Sigmoid colon (tissue), 7 donors: ENCODE results near the gene CALHM2. TPM values are rescaled to one million over a fixed set of nuclear protein-coding genes. Genes with fewer than 3 reads are reported as not detected.
"Not testable (repeated sequence)": the region's sequence is repeated elsewhere in the genome, so short reads cannot be mapped to it uniquely, and the experiment has no call there.

Experiments
- DNase-seq: peaks from one replicate; pipeline ENCODE4 v3.0.0-alpha.2; 2019
- H3K27ac ChIP-seq, 4 donors: fragments of 200-600 bp; sonication (generic); one replicate each; pipeline ENCODE4 v1.5.1; 2016 to 2019; ENCODE audit warnings: mild to moderate bottlenecking in 1 of 4
- H3K27me3 ChIP-seq, 3 donors: fragments of 200-600 bp; sonication (generic); one replicate each; pipeline ENCODE4 v1.5.1; 2019; ENCODE audit warnings: mild to moderate bottlenecking in 1 of 3
- H3K36me3 ChIP-seq, 4 donors: fragments of 200-600 bp; sonication (generic); one replicate each; pipeline ENCODE4 v1.5.1; 2016 to 2019
- H3K4me1 ChIP-seq, 4 donors: fragments of 200-600 bp; sonication (generic); one replicate each; pipeline ENCODE4 v1.5.1; 2017 to 2019
- H3K4me3 ChIP-seq, 4 donors: fragments of 200-600 bp; sonication (generic); one replicate each; pipeline ENCODE4 v1.5.1; 2017 to 2019; ENCODE audit warnings: mild to moderate bottlenecking in 2 of 4, moderate library complexity in 1 of 4
- H3K9me3 ChIP-seq, 4 donors: fragments of 200-600 bp in 3 of 4; sonication (generic) in 3 of 4; one replicate each; pipeline versions ENCODE4 v1.5.1 to v1.6.1; 2013 to 2019
- EP300 ChIP-seq, 4 donors: sonication (generic); formaldehyde crosslinking; IDR thresholded peaks; one replicate each; pipeline ENCODE4 v1.6.1; 2017; ENCODE audit warnings: antibody characterized with exemption in 4 of 4
- POLR2A ChIP-seq, 2 donors: fragments of 450-650 bp; IDR thresholded peaks; one replicate each; pipeline ENCODE4 v1.6.1; 2016; ENCODE audit warnings: antibody characterized with exemption in 2 of 2, mild to moderate bottlenecking in 2 of 2, moderate library complexity in 2 of 2
- POLR2AphosphoS5 ChIP-seq, 4 donors: sonication (generic); formaldehyde crosslinking; IDR thresholded peaks; one replicate each; pipeline ENCODE4 v1.6.1; 2017; ENCODE audit warnings: antibody characterized with exemption in 4 of 4
- WGBS, 2 donors: extraction: QIAGEN DNeasy Blood & Tissue Kit; methylation state at CpG; one replicate each; pipeline ENCODE4 v1.1.7; 2013; 5-methylcytosine and 5-hydroxymethylcytosine counted together
- intact Hi-C: fragments of 100-400 bp; cut with DNase I; formaldehyde crosslinking; loops from one replicate; pipeline ENCODE4 v1.15.1; 2023
- polyA plus RNA-seq, 3 donors: library from polyadenylated mRNA; stranded (reverse); fragments of 200-250 nt; gene quantifications; one replicate each; pipeline ENCODE4 v1.2.3, GENCODE V29; 2013
- total RNA-seq, 4 donors: library from RNA; depleted of rRNA; stranded (reverse); fragments of >200 nt; gene quantifications; one replicate each; pipeline ENCODE4 v1.1.0, GENCODE V29; 2016
- TF ChIP-seq, protein P1 (sequence below), 4 experiments: fragments of 450-650 bp in 3 of 4; fragments of 200-600 bp in 1 of 4; IDR thresholded peaks; one replicate each; pipeline ENCODE4 v1.5.1; 2016 to 2019; ENCODE audit warnings: antibody characterized with exemption in 4 of 4, mild to moderate bottlenecking in 3 of 4, moderate library complexity in 2 of 4
- donor health status: healthy with polysubstance abuse.
- donor health status: Bipolar disorder and iron deficiency.
- donor health status: healthy.

The CALHM2 gene
- total and polyA plus RNA-seq, 7 donors: 5.5 to 55.4 (median 27.4) TPM

DNA sequence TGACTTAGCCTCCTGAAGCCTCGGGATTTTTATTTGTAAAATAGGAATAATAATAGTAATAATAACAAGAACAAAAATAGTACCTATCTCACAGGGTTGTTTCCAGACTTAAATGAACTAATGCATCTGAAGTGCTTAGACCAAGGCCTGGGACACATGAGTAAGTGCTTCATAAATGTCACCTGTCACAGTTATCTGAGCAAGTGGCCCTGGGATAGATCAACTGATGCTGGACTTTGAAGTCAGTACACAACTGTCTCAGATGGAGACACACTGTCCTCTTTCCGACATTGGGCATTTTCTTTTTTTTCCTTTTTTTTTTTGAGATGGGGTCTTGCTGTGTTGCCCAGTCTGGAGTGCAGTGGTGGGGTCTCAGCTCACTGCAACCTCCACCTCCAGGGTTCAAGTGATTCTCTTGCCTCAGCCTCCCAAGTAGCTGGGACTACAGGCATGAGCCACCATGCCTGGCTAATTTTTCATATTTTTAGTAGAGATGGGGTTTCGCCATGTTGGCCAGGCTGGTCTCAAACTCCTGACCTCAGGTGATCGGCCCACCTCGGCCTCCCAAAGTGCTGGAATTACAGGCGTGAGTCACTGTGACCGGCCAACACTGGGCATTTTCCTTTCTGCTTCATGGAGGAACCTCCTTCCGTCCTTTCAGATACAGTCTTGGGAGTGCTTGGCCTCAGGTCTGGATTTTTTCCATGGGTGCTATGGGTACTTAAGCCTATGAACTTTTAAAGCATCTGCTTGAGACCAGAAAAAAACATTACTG is 34.7 kb upstream of the CALHM2 start:
- not testable (repeated sequence) for H3K27me3 ChIP-seq, H3K9me3 ChIP-seq, H3K36me3 ChIP-seq, H3K4me3 ChIP-seq
- intact Hi-C loops: loop anchor here (10.0 kb wide), 1 partner anchor 178 kb away; no protein-coding TSS in a partner anchor
- Histone ChIP-seq H3K27ac (peak overlapping the region in 3 of 4 donors; percentile 59 to 70 (median 66)), H3K4me1 (peaks cover 0 to 29% (median 22%) of the 10 kb centered on the region in 4 donors)
- TF ChIP-seq POLR2AphosphoS5 (IDR thresholded peaks at IDR 0.05) (peak; percentile 28 to 77 (median 75)), EP300 (IDR thresholded peaks at IDR 0.05) (peak in 2 of 4 donors; percentile 16 to 36)
- WGBS, 2 donors: 70 to 88% methylated on average over 8 of the region's 8 CpGs
- peak; percentile 72 for DNase-seq

GRCh38 chr10:103481974-103482531 is 29.9 kb upstream of the CALHM2 start:
- no peak overlapping the region for H3K27ac ChIP-seq
- no peak for DNase-seq
- intact Hi-C loops: loop anchor here (10.0 kb wide), 1 partner anchor 183 kb away; no protein-coding TSS in a partner anchor

DNA sequence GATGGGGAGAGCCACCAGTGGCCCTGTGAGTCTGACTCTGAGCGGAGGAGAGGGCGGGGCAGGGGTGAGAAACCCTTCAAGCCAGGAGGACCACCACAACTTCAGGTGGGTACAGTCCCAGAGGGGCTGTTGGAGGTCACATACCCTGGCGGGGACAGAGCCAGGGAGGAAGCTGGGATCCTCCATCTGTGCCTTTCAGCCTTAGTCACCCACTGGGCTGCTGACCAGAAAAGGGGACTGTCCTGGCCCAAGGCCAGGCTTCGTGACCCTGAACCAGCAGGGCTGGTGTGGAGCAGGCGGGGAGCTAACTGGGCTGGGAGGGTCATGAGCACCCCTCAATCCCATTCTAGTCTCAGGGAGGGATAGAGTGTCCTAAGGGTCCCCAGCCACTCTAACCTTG is 28.4 kb upstream of the CALHM2 start:
- no peak for DNase-seq
- 82 to 83% methylated on average over 5 of the region's 5 CpGs for WGBS, 2 donors
- H3K27me3 ChIP-seq: peaks cover 0 to 7% (median 0%) of the 10 kb centered on the region in 3 donors
- peaks cover 0 to 6% (median 5%) of the 10 kb centered on the region in 4 donors for H3K4me1 ChIP-seq
- no peak overlapping the region for H3K4me3 ChIP-seq
- no peaks in the 10 kb centered on the region for H3K9me3 ChIP-seq
- no peak for TF ChIP-seq POLR2A (IDR thresholded peaks at IDR 0.05)
- TF ChIP-seq, protein P1, sequence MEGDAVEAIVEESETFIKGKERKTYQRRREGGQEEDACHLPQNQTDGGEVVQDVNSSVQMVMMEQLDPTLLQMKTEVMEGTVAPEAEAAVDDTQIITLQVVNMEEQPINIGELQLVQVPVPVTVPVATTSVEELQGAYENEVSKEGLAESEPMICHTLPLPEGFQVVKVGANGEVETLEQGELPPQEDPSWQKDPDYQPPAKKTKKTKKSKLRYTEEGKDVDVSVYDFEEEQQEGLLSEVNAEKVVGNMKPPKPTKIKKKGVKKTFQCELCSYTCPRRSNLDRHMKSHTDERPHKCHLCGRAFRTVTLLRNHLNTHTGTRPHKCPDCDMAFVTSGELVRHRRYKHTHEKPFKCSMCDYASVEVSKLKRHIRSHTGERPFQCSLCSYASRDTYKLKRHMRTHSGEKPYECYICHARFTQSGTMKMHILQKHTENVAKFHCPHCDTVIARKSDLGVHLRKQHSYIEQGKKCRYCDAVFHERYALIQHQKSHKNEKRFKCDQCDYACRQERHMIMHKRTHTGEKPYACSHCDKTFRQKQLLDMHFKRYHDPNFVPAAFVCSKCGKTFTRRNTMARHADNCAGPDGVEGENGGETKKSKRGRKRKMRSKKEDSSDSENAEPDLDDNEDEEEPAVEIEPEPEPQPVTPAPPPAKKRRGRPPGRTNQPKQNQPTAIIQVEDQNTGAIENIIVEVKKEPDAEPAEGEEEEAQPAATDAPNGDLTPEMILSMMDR (IDR thresholded peaks at IDR 0.05): no peak
- no peak for TF ChIP-seq POLR2AphosphoS5 (IDR thresholded peaks at IDR 0.05)
- no peak for TF ChIP-seq EP300 (IDR thresholded peaks at IDR 0.05)
- no peak overlapping the region for H3K27ac ChIP-seq
- H3K36me3 ChIP-seq: no peaks in the 10 kb centered on the region
- intact Hi-C loops: loop anchor here (10.0 kb wide), 1 partner anchor 184 kb away; no protein-coding TSS in a partner anchor

More at GRCh38 chr10:103481974-103482531, 29.9 kb upstream of the CALHM2 start:
- Histone ChIP-seq H3K9me3 (no peaks in the 10 kb centered on the region), H3K36me3 (no peaks in the 10 kb centered on the region), H3K4me1 (peaks cover 0 to 18% (median 18%) of the 10 kb centered on the region in 4 donors), H3K27me3 (peaks cover 0 to 4% (median 0%) of the 10 kb centered on the region in 3 donors), H3K4me3 (no peak overlapping the region)
- TF ChIP-seq POLR2A (IDR thresholded peaks at IDR 0.05): no peak
- TF ChIP-seq, protein P1 (IDR thresholded peaks at IDR 0.05): peak in 3 of 4 experiments; percentile 31 to 64 (median 45)
- WGBS, 2 donors: 56 to 63% methylated on average over 12 of the region's 12 CpGs

GRCh38 chr10:103479135-103479534 is 27.0 kb upstream of the CALHM2 start, which contains the start of gene CALHM3:
Gene CALHM3, minus strand, starts transcription at chr10:103479240. Its CDS starts 208 bp downstream, at chr10:103479032.
- TF ChIP-seq POLR2A (IDR thresholded peaks at IDR 0.05) (no peak), POLR2AphosphoS5 (IDR thresholded peaks at IDR 0.05) (no peak), EP300 (IDR thresholded peaks at IDR 0.05) (no peak)
- TF ChIP-seq, protein P1 (IDR thresholded peaks at IDR 0.05): no peak
- intact Hi-C loops: no loop called here
- Histone ChIP-seq H3K9me3 (no peaks in the 10 kb centered on the region), H3K27me3 (peaks cover 0 to 7% (median 0%) of the 10 kb centered on the region in 3 donors), H3K36me3 (no peaks in the 10 kb centered on the region), H3K4me1 (no peaks in the 10 kb centered on the region), H3K4me3 (no peak within 1 kb of the TSS), H3K27ac (no peak within 1 kb of the TSS)
- 23 to 76% methylated on average over 7 of the region's 7 CpGs for WGBS, 2 donors
- no peak for DNase-seq

DNA sequence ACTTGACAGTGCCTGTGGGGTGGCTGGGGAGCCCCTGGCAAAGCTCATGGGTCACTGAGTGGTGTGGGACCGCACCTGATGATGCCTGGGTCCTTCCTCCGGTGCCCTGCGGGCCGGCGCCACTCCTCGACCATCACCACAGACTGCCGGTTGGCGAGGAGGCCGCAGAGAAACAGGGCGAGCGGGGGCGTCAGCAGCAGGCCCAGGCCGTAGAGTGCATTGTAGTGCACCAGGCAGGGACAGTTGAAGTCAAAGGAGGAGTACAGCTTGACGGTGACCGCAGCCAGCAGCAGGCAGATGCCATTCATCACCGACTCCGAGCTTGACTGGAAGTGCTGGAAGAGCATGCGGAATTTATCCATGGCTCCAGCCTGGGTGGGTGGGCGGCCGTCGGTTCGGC is 26.5 kb upstream of the CALHM2 start:
- Histone ChIP-seq H3K27me3 (peaks cover 0 to 7% (median 0%) of the 10 kb centered on the region in 3 donors), H3K27ac (no peak overlapping the region), H3K36me3 (no peaks in the 10 kb centered on the region), H3K4me1 (no peaks in the 10 kb centered on the region), H3K9me3 (no peaks in the 10 kb centered on the region), H3K4me3 (no peak overlapping the region)
- no peak for TF ChIP-seq POLR2AphosphoS5 (IDR thresholded peaks at IDR 0.05)
- no peak for TF ChIP-seq POLR2A (IDR thresholded peaks at IDR 0.05)
- TF ChIP-seq, protein P1 (IDR thresholded peaks at IDR 0.05): no peak
- no peak for TF ChIP-seq EP300 (IDR thresholded peaks at IDR 0.05)
- WGBS, 2 donors: 89 to 93% methylated on average over 22 of the region's 22 CpGs
- intact Hi-C loops: no loop called here
- DNase-seq: no peak
